Measurements from ENCODE around the gene TBC1D2.

The TBC1D2 gene

GRCh38 chr9:98206754-98207153, 48.7 kb downstream of the TBC1D2 start:
- H2AFZ ChIP-seq (ENCODE audit: low read length), result no peak overlapping the region
- H3K36me3 ChIP-seq (ENCODE audit: insufficient read depth, low read length), result no peaks in the 10 kb centered on the region; the same call in 1 of the 2 replicates
- no peak overlapping the region for H3K9ac ChIP-seq (ENCODE audit: low read length)
- H3K27ac ChIP-seq (ENCODE audit: low read depth, low read length, poor library complexity, severe bottlenecking), result no peak overlapping the region
- H3K4me1 ChIP-seq (ENCODE audit: insufficient read depth, low read length, severe bottlenecking), result peaks cover 13% of the 10 kb centered on the region
- H4K20me1 ChIP-seq (ENCODE audit: insufficient read depth, low read length), result no peaks in the 10 kb centered on the region
- H3K9me2 ChIP-seq (ENCODE audit: low read depth, low read length), result no peaks in the 10 kb centered on the region
- no peaks in the 10 kb centered on the region for H3K9me3 ChIP-seq (ENCODE audit: low read length)
- no peaks in the 10 kb centered on the region for H3K79me2 ChIP-seq (ENCODE audit: insufficient read depth, low read length)
- no peak overlapping the region for H3K4me3 ChIP-seq (ENCODE audit: low read depth, low read length, poor library complexity, severe bottlenecking)
- no peaks in the 10 kb centered on the region for H3K27me3 ChIP-seq (ENCODE audit: insufficient read depth, low read length)
- H3F3A ChIP-seq (ENCODE audit: insufficient read depth, low read length), result no peaks in the 10 kb centered on the region
- TF ChIP-seq EZH2 (IDR thresholded peaks at IDR 0.05; ENCODE audit: borderline replicate concordance, low read length) (no peak), CTCF (IDR thresholded peaks at IDR 0.05; ENCODE audit: low read length) (no peak)
- no peak overlapping the region for H3K4me2 ChIP-seq (ENCODE audit: low read length)

GRCh38 chr9:98204692-98205091, 50.8 kb downstream of the TBC1D2 start:
- Histone ChIP-seq H4K20me1 (ENCODE audit: insufficient read depth, low read length) (no peaks in the 10 kb centered on the region), H3K4me1 (ENCODE audit: insufficient read depth, low read length, severe bottlenecking) (peaks cover 13% of the 10 kb centered on the region), H3K36me3 (ENCODE audit: insufficient read depth, low read length) (no peaks in the 10 kb centered on the region; the same call in 1 of the 2 replicates), H3K27ac (ENCODE audit: low read depth, low read length, poor library complexity, severe bottlenecking) (no peak overlapping the region), H3K9ac (ENCODE audit: low read length) (no peak overlapping the region), H3K79me2 (ENCODE audit: insufficient read depth, low read length) (no peaks in the 10 kb centered on the region), H2AFZ (ENCODE audit: low read length) (no peak overlapping the region), H3K9me2 (ENCODE audit: low read depth, low read length) (no peaks in the 10 kb centered on the region), H3F3A (ENCODE audit: insufficient read depth, low read length) (no peaks in the 10 kb centered on the region), H3K27me3 (ENCODE audit: insufficient read depth, low read length) (no peaks in the 10 kb centered on the region), H3K9me3 (ENCODE audit: low read length) (no peaks in the 10 kb centered on the region), H3K4me3 (ENCODE audit: low read depth, low read length, poor library complexity, severe bottlenecking) (no peak overlapping the region), H3K4me2 (ENCODE audit: low read length) (no peak overlapping the region)
- TF ChIP-seq EZH2 (IDR thresholded peaks at IDR 0.05; ENCODE audit: borderline replicate concordance, low read length) (no peak), CTCF (IDR thresholded peaks at IDR 0.05; ENCODE audit: low read length) (no peak)

GRCh38 chr9:98203153-98203552, 52.3 kb downstream of the TBC1D2 start:
- no peaks in the 10 kb centered on the region; the same call in 1 of the 2 replicates for H3K36me3 ChIP-seq (ENCODE audit: insufficient read depth, low read length)
- no peaks in the 10 kb centered on the region for H3K27me3 ChIP-seq (ENCODE audit: insufficient read depth, low read length)
- H3K9me3 ChIP-seq (ENCODE audit: low read length), result no peaks in the 10 kb centered on the region
- no peaks in the 10 kb centered on the region for H4K20me1 ChIP-seq (ENCODE audit: insufficient read depth, low read length)
- H3K9me2 ChIP-seq (ENCODE audit: low read depth, low read length), result no peaks in the 10 kb centered on the region
- H3F3A ChIP-seq (ENCODE audit: insufficient read depth, low read length), result no peaks in the 10 kb centered on the region
- no peak overlapping the region for H3K4me2 ChIP-seq (ENCODE audit: low read length)
- peaks cover 13% of the 10 kb centered on the region for H3K4me1 ChIP-seq (ENCODE audit: insufficient read depth, low read length, severe bottlenecking)
- no peak overlapping the region for H3K27ac ChIP-seq (ENCODE audit: low read depth, low read length, poor library complexity, severe bottlenecking)
- no peak overlapping the region for H3K9ac ChIP-seq (ENCODE audit: low read length)
- no peak overlapping the region for H3K4me3 ChIP-seq (ENCODE audit: low read depth, low read length, poor library complexity, severe bottlenecking)
- no peak overlapping the region for H2AFZ ChIP-seq (ENCODE audit: low read length)
- H3K79me2 ChIP-seq (ENCODE audit: insufficient read depth, low read length), result no peaks in the 10 kb centered on the region
- no peak for TF ChIP-seq CTCF (IDR thresholded peaks at IDR 0.05; ENCODE audit: low read length)
- TF ChIP-seq EZH2 (IDR thresholded peaks at IDR 0.05; ENCODE audit: borderline replicate concordance, low read length), result no peak
